Stimulated activated CD4-positive, alpha-beta T cell treated with anti-CD3 and anti-CD28 coated beads, Interleukin-2, amount 100 ng/mL, for 4 hours (primary cell): ENCODE data around the gene CACNB4.

Experiments used
- DNase-seq: peaks from one replicate; pipeline ENCODE4 v3.0.0-alpha.2; 2020; ENCODE audit warnings: low read depth

Gene CACNB4

GRCh38 chr2:152088006-152088405 lies 10.8 kb downstream of the CACNB4 start:
- DNase-seq: no peak

- no peak for DNase-seq
Measured at GRCh38 chr2:152086231-152086630, 12.6 kb downstream of the CACNB4 start.

- DNase-seq: no peak
Measured at GRCh38 chr2:152084076-152084475, 14.8 kb downstream of the CACNB4 start.

- DNase-seq: no peak
Measured at GRCh38 chr2:152083202-152083875, 15.5 kb downstream of the CACNB4 start.

- DNase-seq: no peak
Measured at GRCh38 chr2:152078662-152079061, 20.2 kb downstream of the CACNB4 start.

GRCh38 chr2:152078023-152078422 lies 20.8 kb downstream of the CACNB4 start:
- no peak for DNase-seq

GRCh38 chr2:152075461-152076050 lies 23.3 kb downstream of the CACNB4 start:
- DNase-seq: no peak

GRCh38 chr2:152072011-152072410 lies 26.8 kb downstream of the CACNB4 start:
- DNase-seq: no peak

GRCh38 chr2:152071518-152071917 lies 27.3 kb downstream of the CACNB4 start:
- DNase-seq: no peak

- no peak for DNase-seq
Measured at GRCh38 chr2:152071092-152071491, 27.8 kb downstream of the CACNB4 start.

- DNase-seq: no peak
Measured at GRCh38 chr2:152068226-152068625, 30.6 kb downstream of the CACNB4 start.

GRCh38 chr2:152067823-152068222 lies 31.0 kb downstream of the CACNB4 start:
- no peak for DNase-seq

GRCh38 chr2:152065945-152066344 lies 32.9 kb downstream of the CACNB4 start:
- no peak for DNase-seq

GRCh38 chr2:152064001-152064400 lies 34.8 kb downstream of the CACNB4 start:
- DNase-seq: no peak

GRCh38 chr2:152063325-152063924 lies 35.4 kb downstream of the CACNB4 start:
- DNase-seq: no peak

- DNase-seq: no peak
Measured at GRCh38 chr2:152062125-152063091, 36.4 kb downstream of the CACNB4 start.

GRCh38 chr2:152061383-152061782 lies 37.5 kb downstream of the CACNB4 start:
- no peak for DNase-seq

- no peak for DNase-seq
Measured at GRCh38 chr2:152058655-152059054, 40.2 kb downstream of the CACNB4 start.

GRCh38 chr2:152056418-152056817 lies 42.4 kb downstream of the CACNB4 start:
- DNase-seq: no peak

- DNase-seq: no peak
Measured at GRCh38 chr2:152055366-152056108, 43.3 kb downstream of the CACNB4 start.

GRCh38 chr2:152054593-152054992 lies 44.3 kb downstream of the CACNB4 start:
- no peak for DNase-seq

- no peak for DNase-seq
Measured at GRCh38 chr2:152051436-152051835, 47.4 kb downstream of the CACNB4 start.
